Fibroblast of pulmonary artery (primary cell): ENCODE data around the gene SYNGR4.
A peak's percentile ranks its signal among the peaks of the same experiment; 100 is the strongest.

Source experiments
- DNase-seq: peaks from one replicate; pipeline ENCODE4 v3.0.0-alpha.2; 2010; ENCODE audit warnings: low read depth
- H3K4me3 ChIP-seq: replicated peaks from 2 replicates; pipeline ENCODE4 v1.5.1; 2011; ENCODE audit warnings: low read depth, mild to moderate bottlenecking, control low read depth, low read length, moderate library complexity
- TF ChIP-seq, protein P1 (sequence below): IDR thresholded peaks from 2 replicates; pipeline ENCODE4 v1.5.1; 2011; ENCODE audit warnings: mild to moderate bottlenecking, control low read depth, low read length, inconsistent platforms; ENCODE audit errors: missing control alignments

The SYNGR4 gene

DNA sequence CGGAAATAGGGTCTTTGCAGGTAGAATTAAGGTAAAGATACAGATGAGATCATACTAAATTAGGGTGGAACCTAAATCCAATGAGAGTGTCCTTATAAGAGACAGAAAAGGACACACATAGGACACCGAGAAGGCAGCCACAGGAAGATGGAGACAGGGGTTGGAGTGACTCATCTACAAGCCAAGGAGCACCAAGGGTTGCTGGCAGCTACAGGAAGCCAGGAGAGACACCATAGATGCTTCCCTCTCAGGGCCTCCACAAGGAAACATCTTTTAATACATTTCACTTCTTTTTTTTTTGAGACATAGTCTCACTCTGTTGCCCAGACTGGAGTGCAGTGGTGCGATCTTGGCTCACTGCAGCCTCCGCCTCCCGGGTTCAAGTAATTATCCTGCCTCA is 10.5 kb upstream of the SYNGR4 start:
- TF ChIP-seq, protein P1, sequence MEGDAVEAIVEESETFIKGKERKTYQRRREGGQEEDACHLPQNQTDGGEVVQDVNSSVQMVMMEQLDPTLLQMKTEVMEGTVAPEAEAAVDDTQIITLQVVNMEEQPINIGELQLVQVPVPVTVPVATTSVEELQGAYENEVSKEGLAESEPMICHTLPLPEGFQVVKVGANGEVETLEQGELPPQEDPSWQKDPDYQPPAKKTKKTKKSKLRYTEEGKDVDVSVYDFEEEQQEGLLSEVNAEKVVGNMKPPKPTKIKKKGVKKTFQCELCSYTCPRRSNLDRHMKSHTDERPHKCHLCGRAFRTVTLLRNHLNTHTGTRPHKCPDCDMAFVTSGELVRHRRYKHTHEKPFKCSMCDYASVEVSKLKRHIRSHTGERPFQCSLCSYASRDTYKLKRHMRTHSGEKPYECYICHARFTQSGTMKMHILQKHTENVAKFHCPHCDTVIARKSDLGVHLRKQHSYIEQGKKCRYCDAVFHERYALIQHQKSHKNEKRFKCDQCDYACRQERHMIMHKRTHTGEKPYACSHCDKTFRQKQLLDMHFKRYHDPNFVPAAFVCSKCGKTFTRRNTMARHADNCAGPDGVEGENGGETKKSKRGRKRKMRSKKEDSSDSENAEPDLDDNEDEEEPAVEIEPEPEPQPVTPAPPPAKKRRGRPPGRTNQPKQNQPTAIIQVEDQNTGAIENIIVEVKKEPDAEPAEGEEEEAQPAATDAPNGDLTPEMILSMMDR = no peak
- no peak overlapping the region for H3K4me3 ChIP-seq
- DNase-seq = no peak

DNA sequence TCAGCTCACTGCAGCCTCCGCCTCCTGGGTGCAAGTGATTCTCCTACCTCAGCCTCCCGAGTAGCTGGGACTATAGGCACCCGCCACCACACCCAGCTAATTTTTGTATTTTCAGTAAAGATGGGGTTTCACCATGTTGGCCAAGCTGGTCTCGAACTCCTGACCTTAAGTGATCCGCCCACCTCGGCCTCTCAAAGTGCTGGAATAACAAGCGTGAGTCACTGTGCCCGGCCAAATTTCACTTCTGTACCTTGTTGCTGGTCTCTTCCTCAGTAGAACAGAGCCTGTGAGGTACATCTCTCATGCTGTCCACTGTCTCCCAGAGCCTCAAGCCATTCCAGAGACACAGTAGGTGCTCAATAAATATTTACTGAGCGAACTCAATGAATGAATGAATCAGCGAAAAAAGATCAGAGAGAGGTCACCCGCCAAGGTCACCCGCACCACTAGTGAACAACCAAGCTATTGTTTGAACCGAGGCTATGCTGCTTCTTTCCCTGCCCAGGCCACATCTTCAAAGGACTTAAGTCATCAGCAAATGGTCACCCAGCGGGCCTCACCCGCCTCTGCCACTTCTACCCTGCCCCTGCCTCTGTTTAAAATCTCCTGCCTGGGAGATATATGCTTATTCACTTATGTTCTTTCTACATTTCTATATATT is 9.7 kb upstream of the SYNGR4 start:
- DNase-seq = no peak
- no peak overlapping the region for H3K4me3 ChIP-seq
- TF ChIP-seq, protein P1 = no peak

DNA sequence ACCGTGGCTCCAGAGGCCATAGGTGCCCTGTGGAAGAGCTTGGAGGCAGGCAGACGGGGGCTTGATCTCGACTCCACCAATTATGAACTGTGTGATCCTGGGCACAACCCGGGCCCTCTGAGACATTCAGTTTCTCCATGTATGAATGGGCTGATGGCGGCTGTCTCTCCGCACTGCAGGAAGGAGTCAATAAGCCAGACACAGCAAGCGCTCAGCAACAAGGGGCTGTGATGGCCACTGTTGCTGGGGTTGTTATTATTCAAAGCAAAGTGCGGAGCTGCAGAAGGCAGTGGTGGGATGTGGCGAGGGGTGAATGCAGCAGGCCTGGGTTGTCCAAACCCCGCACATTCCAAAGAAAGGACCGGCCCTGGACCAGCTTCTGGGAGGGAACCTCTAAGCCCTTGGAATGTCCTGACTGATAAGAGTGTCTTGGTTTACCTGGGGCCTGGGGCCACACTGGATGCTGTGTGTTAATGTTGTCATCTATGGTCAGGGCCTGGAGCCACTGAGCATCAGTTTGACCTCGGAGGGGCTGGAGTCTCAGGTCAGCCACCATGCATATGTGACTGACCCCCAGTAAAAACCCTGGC is 8.7 kb upstream of the SYNGR4 start:
- no peak for DNase-seq
- TF ChIP-seq, protein P1 = no peak
- no peak overlapping the region for H3K4me3 ChIP-seq

DNA sequence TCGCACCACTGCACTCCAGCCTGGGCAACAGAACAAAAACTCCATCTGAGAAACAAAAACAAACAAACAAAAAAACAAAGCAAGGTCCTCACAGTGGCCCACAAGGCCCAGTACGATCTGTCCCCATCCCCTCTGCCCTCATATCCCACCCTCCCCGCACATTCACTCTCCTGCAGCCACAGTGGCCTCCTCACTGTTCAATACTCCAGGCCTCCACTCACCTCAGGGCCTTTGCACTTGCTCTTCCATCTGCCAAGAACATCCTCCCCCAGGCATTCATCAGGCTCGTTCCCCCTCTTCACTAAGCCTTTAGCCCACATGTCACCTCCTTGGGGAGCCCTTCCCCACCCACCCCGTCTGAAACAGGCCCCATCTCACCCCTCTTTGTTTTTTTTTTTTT is 5.0 kb upstream of the SYNGR4 start:
- H3K4me3 ChIP-seq = no peak overlapping the region
- TF ChIP-seq, protein P1 = no peak
- no peak for DNase-seq

DNA sequence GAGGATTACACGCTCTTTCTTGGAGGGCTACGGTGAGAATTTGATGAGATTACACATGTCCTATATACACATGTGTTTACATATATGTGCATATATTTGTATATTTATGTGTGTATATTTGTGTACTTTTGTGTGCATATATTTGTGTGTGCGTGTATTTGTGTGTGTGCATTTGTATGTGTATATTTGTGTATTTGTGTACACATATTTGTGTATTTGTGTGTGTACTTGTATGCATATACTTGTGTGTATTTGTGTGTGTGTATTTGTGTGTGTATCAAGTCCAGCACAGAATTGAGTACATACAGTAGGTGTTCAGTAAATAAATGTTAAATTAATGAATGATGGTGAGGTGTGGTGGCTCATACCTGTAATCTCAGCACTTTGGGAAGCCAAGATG is 2.3 kb upstream of the SYNGR4 start:
- TF ChIP-seq, protein P1 = no peak

DNA sequence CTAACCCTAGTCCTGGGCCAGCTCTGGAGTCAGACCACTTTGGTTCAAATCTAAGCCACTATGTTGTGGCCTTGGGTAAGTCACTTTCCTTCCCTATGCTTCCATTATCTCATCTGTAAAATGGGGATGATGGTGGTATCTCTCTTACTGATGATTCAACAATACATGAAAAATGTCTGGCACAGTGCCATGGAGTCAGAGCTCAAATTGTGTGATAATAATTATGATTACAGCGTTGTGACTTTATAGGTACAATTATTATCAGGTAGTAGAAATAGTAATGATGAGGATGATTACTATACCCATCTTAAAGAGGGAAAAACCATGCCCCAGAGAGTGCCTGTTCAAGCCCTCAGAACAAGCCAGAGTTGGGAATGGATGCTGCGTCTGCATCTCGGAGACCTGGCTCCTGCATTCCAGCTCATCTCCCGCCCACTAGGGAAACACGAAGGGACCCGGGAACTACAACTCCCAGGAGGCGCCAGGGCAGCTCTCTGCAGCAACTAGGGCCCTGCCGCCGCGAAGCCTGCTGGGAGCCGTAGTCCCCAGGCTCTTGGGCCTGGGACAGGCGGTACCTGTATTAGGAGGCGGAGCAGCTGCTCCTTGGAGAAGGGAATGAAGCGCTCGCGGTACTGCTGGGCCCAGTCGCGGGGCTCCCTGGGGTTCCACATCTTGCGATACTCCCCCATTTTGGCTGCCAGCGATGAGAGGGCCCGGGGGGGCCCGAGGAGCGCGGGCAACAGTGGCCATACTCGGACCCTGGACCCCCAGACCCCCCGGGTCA is 1.3 kb upstream of the SYNGR4 start:
- TF ChIP-seq, protein P1 = no peak

More for the DNA sequence above, 2.3 kb upstream of the SYNGR4 start:
- no peak overlapping the region for H3K4me3 ChIP-seq
- no peak for DNase-seq

More for the DNA sequence above, 1.3 kb upstream of the SYNGR4 start:
- DNase-seq = peak; percentile 94
- H3K4me3 ChIP-seq = peak overlapping the region; percentile 63
